ENCODE data around the gene NCBP3.
"Not testable (repeated sequence)": the region's sequence is repeated elsewhere in the genome, so short reads cannot be mapped to it uniquely, and the experiment has no call there.

The NCBP3 gene

DNA sequence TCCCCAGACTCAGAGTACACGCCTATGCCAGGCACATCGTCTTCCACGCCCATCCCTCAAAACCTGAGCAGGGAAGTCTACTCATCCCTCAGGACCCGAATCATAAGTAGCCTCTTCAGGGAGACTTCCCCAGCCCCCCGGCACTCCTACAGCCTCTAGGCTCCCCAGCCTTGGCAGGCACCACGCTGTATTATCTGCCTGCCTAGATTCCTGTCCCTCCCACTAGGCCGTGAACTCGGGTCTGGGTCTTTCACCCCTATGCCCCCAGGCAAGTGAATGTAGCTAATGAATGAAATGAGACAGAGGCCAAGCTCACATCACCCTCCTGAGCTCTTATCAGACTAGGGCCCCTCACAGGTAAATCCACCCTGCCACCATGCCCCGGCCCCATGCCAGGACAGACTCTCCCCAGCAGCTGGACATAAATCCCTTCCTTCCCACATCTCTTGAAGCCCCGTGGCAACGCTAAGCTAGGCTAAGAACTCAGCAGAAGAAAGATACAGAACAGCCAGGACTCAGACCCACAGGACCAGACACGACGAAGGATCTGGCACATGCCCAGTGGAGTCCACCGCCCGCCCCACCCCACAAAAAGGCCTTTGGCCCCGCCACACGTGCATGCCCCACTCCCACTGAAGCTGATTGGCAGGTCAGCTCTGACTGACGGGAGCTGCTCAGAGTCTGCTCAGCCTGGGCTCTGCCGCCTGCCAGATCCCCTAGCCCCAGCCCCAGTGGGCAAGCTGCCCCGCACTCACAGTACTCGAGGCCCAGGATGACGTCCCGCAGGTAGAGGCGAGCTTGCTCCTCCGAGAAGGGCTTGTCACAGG is 33.8 kb upstream of the NCBP3 start:
- DNase-seq: no peak

GRCh38 chr17:3879186-3879585 is 33.1 kb upstream of the NCBP3 start:
- DNase-seq: no peak

- DNase-seq: no peak
Observed at GRCh38 chr17:3877220-3877619, 31.2 kb upstream of the NCBP3 start.

DNA sequence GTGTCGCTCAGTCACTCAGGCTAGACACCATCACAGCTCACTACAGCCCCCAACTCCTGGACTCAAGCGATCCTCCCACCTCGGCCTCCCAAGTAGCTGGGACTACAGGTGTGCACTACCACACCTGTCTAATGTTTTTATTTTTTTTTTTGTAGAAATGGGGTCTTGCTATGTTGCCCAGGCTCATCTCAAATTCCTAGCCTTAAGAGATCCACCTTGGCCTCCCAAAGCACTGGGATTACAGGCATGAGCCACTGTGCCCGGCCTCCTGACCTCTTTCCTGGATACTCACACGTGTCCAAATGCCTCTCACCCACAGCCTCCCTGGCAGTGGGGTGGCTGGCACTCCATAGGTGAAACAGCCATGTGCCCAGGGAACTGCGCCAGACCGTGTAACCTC is 29.3 kb upstream of the NCBP3 start:
- DNase-seq: no peak

DNA sequence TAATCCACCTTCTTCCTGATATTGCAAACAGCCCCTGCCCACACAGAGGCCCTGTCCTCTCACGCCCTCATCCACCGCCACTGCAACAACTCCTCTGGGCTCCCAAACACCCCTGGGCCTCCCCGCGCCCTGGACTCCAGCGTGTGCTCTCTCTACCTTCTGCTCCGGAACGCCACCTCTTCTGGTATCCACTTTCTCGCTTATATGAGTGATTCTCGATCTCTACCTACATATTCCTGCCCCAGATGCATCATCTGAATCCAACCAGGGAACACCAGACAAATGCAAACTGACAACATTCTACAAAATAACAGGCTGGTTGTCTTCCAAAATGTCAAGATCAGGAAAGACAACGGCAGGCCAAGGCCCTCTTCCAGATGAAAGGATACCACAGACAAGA is 27.8 kb upstream of the NCBP3 start:
- no peak for DNase-seq

DNA sequence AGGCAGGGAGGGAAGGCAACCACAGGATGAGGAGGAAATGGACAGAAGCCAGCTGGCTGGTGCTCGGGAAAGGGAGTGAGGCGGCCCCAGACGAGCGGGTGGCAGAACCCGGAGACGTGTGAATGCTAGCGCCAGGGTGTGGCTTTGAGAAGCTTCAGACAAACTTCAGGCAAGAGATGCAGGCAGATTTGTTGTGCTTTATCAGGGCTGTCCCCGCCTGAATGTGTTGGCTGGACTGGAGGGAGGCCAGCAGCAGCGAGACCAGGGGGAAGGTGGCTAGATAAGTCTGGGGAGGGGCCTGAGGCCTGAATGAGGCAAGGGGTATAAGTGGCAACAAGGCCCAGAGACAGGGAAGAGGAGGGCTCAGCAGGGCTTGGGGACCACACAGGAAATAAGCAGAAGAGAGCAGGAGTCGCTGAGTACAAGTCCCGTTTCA is 24.8 kb upstream of the NCBP3 start:
- DNase-seq: no peak

DNA sequence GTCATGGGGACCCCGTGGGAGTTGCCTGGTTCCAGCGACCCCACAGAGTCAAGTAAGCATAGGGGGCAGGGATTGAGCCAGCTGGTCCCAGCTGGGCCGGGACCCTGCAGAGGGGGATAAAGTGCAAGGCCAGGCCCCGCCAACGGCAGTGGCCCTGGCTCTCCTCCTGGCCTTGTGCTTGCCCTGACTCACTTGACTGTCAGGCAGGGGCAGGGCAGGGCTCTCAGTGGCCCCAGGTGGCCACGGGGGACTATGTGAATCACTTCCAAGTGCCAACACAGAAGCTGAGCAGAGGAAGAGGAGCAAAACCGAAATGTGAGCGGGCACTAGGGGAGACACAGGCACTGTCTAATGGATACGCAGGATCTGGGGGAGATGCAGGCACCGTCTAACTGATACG is 21.6 kb upstream of the NCBP3 start:
- DNase-seq: no peak

- DNase-seq: no peak
Observed at GRCh38 chr17:3867106-3867505, 21.1 kb upstream of the NCBP3 start.

GRCh38 chr17:3866276-3866675 is 20.2 kb upstream of the NCBP3 start:
- no peak for DNase-seq

DNA sequence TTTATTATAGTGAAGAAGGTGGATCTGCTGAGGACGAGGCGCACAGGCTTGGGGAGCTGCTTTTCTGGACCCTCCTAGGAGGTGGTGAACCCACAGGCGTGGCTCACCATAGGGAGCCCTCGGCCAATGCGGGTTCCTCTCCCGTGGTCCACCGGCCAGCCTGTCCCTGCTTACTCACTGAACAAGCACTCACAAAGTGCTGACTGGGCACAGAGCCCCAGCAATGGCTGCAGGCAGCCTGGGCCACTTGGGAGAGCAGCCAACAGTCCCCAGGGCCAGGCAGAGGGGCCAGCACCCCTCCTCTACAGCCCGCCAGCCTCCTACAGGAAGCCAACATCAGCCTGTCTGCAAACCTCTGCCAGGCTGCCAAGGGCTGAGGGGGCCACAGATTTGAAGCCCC is 19.1 kb upstream of the NCBP3 start:
- no peak for DNase-seq

DNA sequence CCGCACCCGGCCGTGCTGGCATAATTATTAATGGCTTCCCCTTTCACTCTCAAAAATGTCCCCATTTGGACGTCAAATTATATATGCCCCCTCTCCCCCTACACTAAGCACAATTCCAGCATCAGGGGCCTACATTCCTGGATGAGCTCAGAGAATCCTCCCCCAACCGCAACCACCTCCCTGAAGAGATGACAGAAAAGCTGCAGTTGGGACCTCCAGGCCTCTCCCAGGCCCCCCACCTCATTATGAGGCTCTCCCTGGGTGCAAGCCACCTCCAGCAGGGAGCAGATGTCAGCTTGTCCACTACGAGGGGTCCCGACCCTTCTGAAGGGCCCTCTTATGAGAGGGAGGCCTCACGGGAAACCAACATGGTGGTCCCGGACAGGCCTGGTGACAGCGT is 18.5 kb upstream of the NCBP3 start:
- DNase-seq: no peak

GRCh38 chr17:3861761-3862681 is 16.0 kb upstream of the NCBP3 start:
- DNase-seq: no peak

DNA sequence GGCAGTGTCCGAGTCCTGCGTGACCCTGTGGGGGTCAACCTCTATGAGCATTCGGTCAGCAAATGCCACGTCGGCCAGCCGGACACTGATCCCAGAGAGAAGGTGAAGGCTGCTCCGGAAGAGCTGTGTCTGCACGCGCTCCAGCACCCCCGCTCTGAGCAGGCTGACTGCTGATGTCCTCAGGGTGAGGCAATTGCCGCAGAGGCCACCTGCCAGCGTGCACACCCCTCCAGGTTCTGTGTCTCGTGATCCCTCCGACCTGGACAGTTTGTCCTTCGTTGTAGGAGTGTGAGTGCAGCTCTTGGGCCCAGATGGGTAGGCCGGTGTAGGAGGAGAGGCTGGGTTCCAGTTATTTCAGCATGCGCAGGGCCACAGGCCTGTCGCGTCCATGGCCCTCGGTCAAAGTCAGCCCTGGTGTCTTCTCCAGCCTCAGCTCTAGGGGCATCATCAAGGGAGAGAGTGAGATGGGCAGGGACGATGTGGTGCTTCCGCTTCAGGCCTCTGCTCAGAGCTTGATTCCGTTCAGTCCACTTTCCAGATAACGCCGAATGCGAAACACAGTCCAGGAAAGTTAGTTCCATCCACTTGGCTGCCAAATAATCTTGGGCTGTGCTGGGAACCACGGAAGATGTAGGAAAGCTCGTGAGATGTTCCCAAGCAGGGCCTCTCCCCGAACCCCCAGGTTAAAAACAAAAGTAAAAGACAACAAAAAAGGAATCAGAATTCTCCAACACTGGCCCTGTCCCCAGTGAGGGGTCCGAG is 15.1 kb upstream of the NCBP3 start:
- no peak for DNase-seq

- DNase-seq: no peak
Observed at GRCh38 chr17:3859940-3860339, 13.9 kb upstream of the NCBP3 start.

DNA sequence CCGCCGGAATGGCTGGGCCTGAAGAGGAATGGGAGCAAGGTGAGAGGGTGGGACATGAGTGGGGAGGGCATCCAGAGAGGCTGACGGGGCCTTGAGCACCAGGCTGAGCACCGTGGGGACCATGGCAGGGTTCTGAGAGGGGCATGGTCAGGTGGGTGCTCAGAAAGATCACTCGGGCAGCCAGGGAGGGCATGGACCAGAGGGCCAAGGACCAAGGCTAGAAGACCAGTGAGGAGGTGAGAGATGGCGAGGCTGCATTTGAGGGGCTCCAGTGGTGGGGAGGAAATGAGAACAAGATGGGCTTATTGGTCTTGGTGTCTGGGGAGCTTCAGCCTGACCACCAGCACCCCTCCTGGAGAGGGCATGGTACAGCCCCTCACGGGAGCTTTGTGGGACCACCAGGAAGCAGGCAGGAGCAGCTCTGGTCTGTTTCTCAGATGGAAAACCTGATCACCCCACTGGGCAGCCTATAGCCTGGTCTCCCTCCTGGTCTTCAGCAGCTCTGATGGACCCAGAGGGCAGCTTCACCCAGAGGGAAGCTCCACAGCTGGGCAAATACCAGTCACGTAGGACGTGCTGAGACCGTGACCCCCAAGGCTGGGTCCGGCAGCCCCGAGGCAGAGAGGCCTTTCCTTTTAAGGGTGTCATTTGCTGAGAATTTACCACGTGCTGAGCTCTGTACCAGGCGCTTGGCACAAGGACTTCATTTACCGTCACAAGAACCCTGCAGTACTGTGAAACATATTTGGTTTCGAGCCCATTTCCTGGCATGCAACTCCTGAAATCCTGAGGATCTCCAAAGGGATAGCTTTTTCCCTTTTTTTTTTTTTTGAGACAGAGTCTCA is 11.4 kb upstream of the NCBP3 start:
- no peak for DNase-seq

GRCh38 chr17:3854204-3854603 is 8.2 kb upstream of the NCBP3 start:
- not testable (repeated sequence) for DNase-seq

- no peak for DNase-seq
Observed at GRCh38 chr17:3852561-3852960, 6.5 kb upstream of the NCBP3 start.

DNA sequence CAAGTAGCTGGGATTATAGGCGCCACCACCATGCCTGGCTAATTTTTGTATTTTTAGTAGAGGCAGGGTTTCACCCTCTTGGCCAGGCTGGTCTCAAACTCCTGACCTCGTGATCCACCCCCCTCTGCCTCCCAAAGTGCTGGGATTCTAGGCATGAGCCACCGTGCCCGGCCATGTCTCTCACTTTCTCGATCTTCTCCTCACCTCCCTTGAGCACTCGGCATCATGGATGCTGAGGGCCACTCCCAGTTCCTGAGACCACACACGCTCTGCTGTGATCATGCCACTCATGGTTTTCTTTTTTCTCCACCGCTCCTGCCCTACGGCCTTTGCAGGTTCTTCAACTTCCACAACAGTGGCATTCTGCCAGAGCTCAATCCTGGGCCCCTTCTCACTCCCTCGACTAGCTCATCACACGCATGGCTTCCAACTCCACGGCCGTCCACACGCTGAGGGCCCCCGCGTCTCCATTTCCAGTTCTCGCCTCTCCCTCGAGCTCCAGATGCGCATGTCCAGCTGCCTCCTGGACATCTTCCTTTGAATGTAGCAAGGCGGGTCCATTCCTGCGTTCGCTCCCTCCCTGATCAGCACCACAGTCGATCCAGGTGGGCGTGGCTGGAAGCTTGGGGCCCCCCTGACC is 5.5 kb upstream of the NCBP3 start:
- no peak for DNase-seq

GRCh38 chr17:3848229-3848835 is 2.3 kb upstream of the NCBP3 start:
- DNase-seq: no peak

DNA sequence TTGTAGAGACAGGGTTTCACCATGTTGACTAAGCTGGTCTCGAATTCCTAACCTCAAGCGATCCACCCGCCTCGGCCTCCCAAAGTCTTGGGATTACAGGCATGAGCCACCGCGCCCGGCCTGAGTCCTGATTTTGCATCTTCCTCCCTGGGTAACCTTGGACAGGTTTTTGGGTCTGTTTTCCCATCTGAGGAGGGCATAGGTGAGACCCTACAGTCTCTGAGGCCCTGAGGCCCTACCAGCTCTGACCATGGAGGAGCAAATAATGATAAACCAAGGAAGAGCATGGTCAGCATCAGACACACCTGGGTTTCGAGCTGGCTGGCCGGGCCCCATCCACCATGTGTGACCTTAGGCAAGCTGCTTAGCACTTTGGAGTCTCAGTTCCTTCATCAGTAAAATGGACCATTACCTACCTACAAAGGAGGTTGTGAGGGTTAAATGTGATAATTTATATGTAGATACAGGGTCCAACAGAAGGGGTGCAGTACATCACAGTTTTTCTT is 1.2 kb upstream of the NCBP3 start:
- no peak for DNase-seq

All from NCI-H1417 treated with DMSO at 0.1 percent for 48 hours (cell line).